CD1c-positive myeloid dendritic cell (primary cell): ENCODE data around the gene TRIM59.
A peak's percentile ranks its signal among the peaks of the same experiment; 100 is the strongest.

Experiments used
- DNase-seq: peaks from one replicate; pipeline ENCODE4 v3.0.0-alpha.2; 2016; ENCODE audit errors: extremely low spot score

The TRIM59 gene

GRCh38 chr3:160403028-160403545, 46.5 kb downstream of the TRIM59 start:
- DNase-seq = no peak

- DNase-seq = no peak
Observed at GRCh38 chr3:160402221-160403027, 47.2 kb downstream of the TRIM59 start.

- DNase-seq = peak; percentile 43
Observed at GRCh38 chr3:160401291-160402095, 48.1 kb downstream of the TRIM59 start.

- DNase-seq = peak; percentile 51
Observed at GRCh38 chr3:160400702-160401150, 48.9 kb downstream of the TRIM59 start.

GRCh38 chr3:160400030-160400701, 49.4 kb downstream of the TRIM59 start:
- peak; percentile 88 for DNase-seq

- peak; percentile 98 for DNase-seq
Observed at GRCh38 chr3:160399125-160400029, 50.2 kb downstream of the TRIM59 start, which contains the start of the genes IFT80 and SMC4. Gene IFT80, minus strand, starts transcription at chr3:160399225. Its CDS starts 14,625 bp downstream, at chr3:160384600. Gene SMC4, plus strand, starts transcription at chr3:160399650. Its CDS starts 1,177 bp downstream, at chr3:160400827.

GRCh38 chr3:160398820-160399124, 50.8 kb downstream of the TRIM59 start:
- DNase-seq = no peak

GRCh38 chr3:160395297-160395696, 54.3 kb downstream of the TRIM59 start:
- DNase-seq = no peak

GRCh38 chr3:160394009-160394392, 55.6 kb downstream of the TRIM59 start:
- DNase-seq = no peak

GRCh38 chr3:160393346-160394008, 56.1 kb downstream of the TRIM59 start:
- no peak for DNase-seq

GRCh38 chr3:160392798-160393197, 56.8 kb downstream of the TRIM59 start:
- DNase-seq = no peak

- DNase-seq = no peak
Observed at GRCh38 chr3:160390565-160391138, 58.9 kb downstream of the TRIM59 start.
